Gastroesophageal sphincter (tissue), 3 donors: ENCODE measurements around the gene MYZAP.

Source experiments
- CTCF ChIP-seq, 4 experiments: fragments of 200-600 bp in 2 of 4; fragments of 450-650 bp in 2 of 4; sonication (generic) in 1 of 4; IDR thresholded peaks; one replicate each; pipeline ENCODE4 v1.5.1; 2017 to 2019; ENCODE audit warnings: antibody characterized with exemption in 4 of 4, mild to moderate bottlenecking in 2 of 4, moderate library complexity in 2 of 4
- EP300 ChIP-seq: sonication (generic); formaldehyde crosslinking; IDR thresholded peaks from one replicate; pipeline ENCODE4 v1.6.1; 2017; ENCODE audit warnings: antibody characterized with exemption, mild to moderate bottlenecking
- POLR2AphosphoS5 ChIP-seq: sonication (generic); formaldehyde crosslinking; IDR thresholded peaks from one replicate; pipeline ENCODE4 v1.6.1; 2017; ENCODE audit warnings: antibody characterized with exemption

- TF ChIP-seq CTCF (IDR thresholded peaks at IDR 0.05) (no peak), EP300 (no peak), POLR2AphosphoS5 (no peak)
These were observed 2.8 kb downstream of the MYZAP start for GRCh38 chr15:57594479-57594878.
